HCT116 (cell line): Measurements from ENCODE around the gene MOV10. TPM values are rescaled to one million over a fixed set of nuclear protein-coding genes. Genes with fewer than 3 reads are reported as not detected.

Experiments used
- ATAC-seq: fragments of 200-7000 bp; cut with Tn5 transposase; 2 replicates; pipeline ENCODE4 v1.9.1; 2020; ENCODE audit warnings: mild to moderate bottlenecking, moderate library complexity
- BruUV-seq: library from RNA; stranded (reverse); fragments of 400-500 nt; replicated peaks from 2 replicates; lab custom pipeline; 2021; lab: Mats Ljungman, UMichigan
- CTCF ChIA-PET: fragments of 300-600 bp; sonication (Branson Sonifier 250); formaldehyde crosslinking; loops from one replicate; lab custom pipeline; 2021; ENCODE audit warnings: antibody characterized with exemption; lab: Charles Lee
- POLR2A ChIA-PET: fragments of 300-600, 350-600 bp; sonication (Branson Sonifier 250); formaldehyde crosslinking; loops from one replicate; lab custom pipeline; 2021; ENCODE audit warnings: antibody characterized with exemption; lab: Charles Lee
- RAD21 ChIA-PET, 2 experiments: fragments of 300-600 bp; sonication (Branson Sonifier 250); formaldehyde crosslinking; loops; one replicate each; lab custom pipeline; 2023; ENCODE audit warnings: low total read pairs in 2 of 2; ENCODE audit not compliant: uncharacterized antibody in 2 of 2, unreplicated experiment in 2 of 2, low non-redundant PET in 1 of 2; lab: Charles Lee
- DNase-seq: peaks from one replicate; pipeline ENCODE4 v3.0.0-alpha.2; 2010; ENCODE audit warnings: low read depth, low spot score
- H2AFZ ChIP-seq: fragments of 200-600 bp; shearing (Covaris generic), sonication (generic); 2 replicates; pipeline ENCODE4 v1.6.1; 2017; ENCODE audit warnings: low read depth, mixed run types, mixed read lengths, antibody characterized with exemption, low read length; ENCODE audit not compliant: poor library complexity, severe bottlenecking
- H3K27ac ChIP-seq: 2 replicates; pipeline ENCODE4 v1.5.1; 2012; ENCODE audit warnings: low read depth, low read length
- H3K27me3 ChIP-seq: fragments of 200-600 bp; sonication (generic); 2 replicates; pipeline ENCODE4 v1.6.1; 2016; ENCODE audit warnings: mixed run types, low read length, mixed read lengths; ENCODE audit not compliant: insufficient read depth
- H3K36me3 ChIP-seq, 2 experiments: fragments of 200-500 bp in 1 of 2; fragments of 200-600 bp in 1 of 2; sonication (Bioruptor generic) in 1 of 2; sonication (generic) in 1 of 2; 2 replicates each; pipeline versions ENCODE4 v1.5.1 to v1.6.1; 2014 to 2016; ENCODE audit warnings: low read length in 2 of 2, inconsistent platforms in 1 of 2, mixed read lengths in 1 of 2, mixed run types in 1 of 2; ENCODE audit not compliant: insufficient read depth in 2 of 2, control insufficient read depth in 1 of 2
- H3K4me1 ChIP-seq, 2 experiments: fragments of 200-600 bp in 1 of 2; sonication (generic) in 1 of 2; 2 replicates each; pipeline versions ENCODE4 v1.5.1 to v1.6.1; 2012 to 2017; ENCODE audit warnings: low read length in 2 of 2, inconsistent platforms in 1 of 2, mild to moderate bottlenecking in 1 of 2, mixed read lengths in 1 of 2, mixed run types in 1 of 2, moderate library complexity in 1 of 2; ENCODE audit not compliant: insufficient read depth in 2 of 2, control insufficient read depth in 1 of 2
- H3K4me2 ChIP-seq: fragments of 200-600 bp; sonication (generic); 2 replicates; pipeline ENCODE4 v1.6.1; 2017; ENCODE audit warnings: mixed run types, low read length, mixed read lengths
- H3K4me3 ChIP-seq, 2 experiments: fragments of 200-600 bp in 1 of 2; sonication (generic) in 1 of 2; replicated peaks in 1 of 2; 2 replicates each; pipeline ENCODE4 v1.5.1; 2011 to 2016; ENCODE audit warnings: low read length in 2 of 2, control low read depth in 1 of 2, low read depth in 1 of 2, mild to moderate bottlenecking in 1 of 2, mixed read lengths in 1 of 2, mixed run types in 1 of 2
- H3K79me2 ChIP-seq: fragments of 200-600 bp; sonication (generic); 2 replicates; pipeline ENCODE4 v1.6.1; 2017; ENCODE audit warnings: mild to moderate bottlenecking, mixed run types, low read length, moderate library complexity, mixed read lengths; ENCODE audit not compliant: insufficient read depth
- H3K9ac ChIP-seq: fragments of 200-600 bp; sonication (generic); 2 replicates; pipeline ENCODE4 v1.6.1; 2016; ENCODE audit warnings: low read length, mixed read lengths
- H3K9me2 ChIP-seq: fragments of 200-600 bp; sonication (generic), shearing (Covaris generic); 2 replicates; pipeline ENCODE4 v1.6.1; 2017; ENCODE audit warnings: mixed run types, mild to moderate bottlenecking, moderate library complexity; ENCODE audit not compliant: insufficient read depth
- H3K9me3 ChIP-seq, 2 experiments: fragments of 200-500 bp in 1 of 2; fragments of 200-600 bp in 1 of 2; sonication (Bioruptor generic) in 1 of 2; sonication (generic) in 1 of 2; 2 replicates each; pipeline ENCODE4 v1.6.1; 2014 to 2017; ENCODE audit warnings: low read length in 2 of 2, mixed read lengths in 2 of 2, inconsistent platforms in 1 of 2, low read depth in 1 of 2, mild to moderate bottlenecking in 1 of 2, mixed run types in 1 of 2, moderate library complexity in 1 of 2; ENCODE audit not compliant: control insufficient read depth in 1 of 2, insufficient read depth in 1 of 2
- H4K20me1 ChIP-seq: fragments of 200-600 bp; sonication (generic), shearing (Covaris generic); 2 replicates; pipeline ENCODE4 v1.6.1; 2017; ENCODE audit warnings: mixed run types, mild to moderate bottlenecking, moderate library complexity; ENCODE audit not compliant: insufficient read depth
- EGR1 ChIP-seq: IDR thresholded peaks from 2 replicates; pipeline ENCODE4 v1.6.1; 2012; ENCODE audit warnings: low read depth
- EZH2 ChIP-seq: fragments of 200-600 bp; sonication (generic); IDR thresholded peaks from 2 replicates; pipeline ENCODE4 v1.6.1; 2017; ENCODE audit warnings: antibody characterized with exemption, mixed run types
- JUND ChIP-seq: IDR thresholded peaks from 2 replicates; pipeline ENCODE4 v1.6.1; 2012
- MAX ChIP-seq: IDR thresholded peaks from 2 replicates; pipeline ENCODE4 v1.6.1; 2012
- POLR2A ChIP-seq: IDR thresholded peaks from 2 replicates; pipeline ENCODE4 v1.7.0; 2011; ENCODE audit warnings: borderline replicate concordance; ENCODE audit not compliant: insufficient read depth, insufficient read length; ENCODE audit errors: extremely low read depth
- POLR2AphosphoS5 ChIP-seq: IDR thresholded peaks from 2 replicates; pipeline ENCODE4 v1.6.1; 2011; ENCODE audit warnings: mild to moderate bottlenecking, low read depth, low read length, moderate library complexity
- SRF ChIP-seq: IDR thresholded peaks from 2 replicates; pipeline ENCODE4 v1.6.1; 2012; ENCODE audit warnings: low read depth
- ZBTB33 ChIP-seq: IDR thresholded peaks from 2 replicates; pipeline ENCODE4 v1.6.1; 2011; ENCODE audit warnings: mild to moderate bottlenecking, low read length, moderate library complexity; ENCODE audit not compliant: insufficient replicate concordance; ENCODE audit errors: extremely low read depth
- intact Hi-C: fragments of 100-400 bp; cut with micrococcal nuclease; formaldehyde crosslinking; loops from 2 replicates; pipeline ENCODE4 v1.10.0; 2022
- total RNA-seq: library from RNA; stranded (reverse); gene quantifications from one replicate; pipeline ENCODE4 v1.2.1, GENCODE V29; 2021; ENCODE audit not compliant: unreplicated experiment
- TF ChIP-seq, protein P1 (sequence below), 3 experiments: fragments of 200-600 bp in 1 of 3; sonication (generic) in 1 of 3; IDR thresholded peaks in 2 of 3; conservative IDR thresholded peaks in 1 of 3; 2 replicates each; pipeline ENCODE4 v1.5.1; 2012 to 2017; ENCODE audit warnings: low read depth in 2 of 3, low read length in 2 of 3, antibody characterized with exemption in 1 of 3, borderline replicate concordance in 1 of 3, control low read depth in 1 of 3, mild to moderate bottlenecking in 1 of 3, mixed read lengths in 1 of 3, mixed run types in 1 of 3, moderate library complexity in 1 of 3; ENCODE audit not compliant: insufficient read depth in 1 of 3

MOV10 gene
- total RNA-seq, 1 experiment from 2014 or later: 109 TPM

- TF ChIP-seq JUND (no peak), MAX (no peak), ZBTB33 (no peak), EZH2 (no peak), POLR2AphosphoS5 (no peak), EGR1 (no peak), POLR2A (no peak), SRF (no peak)
- TF ChIP-seq, protein P1, sequence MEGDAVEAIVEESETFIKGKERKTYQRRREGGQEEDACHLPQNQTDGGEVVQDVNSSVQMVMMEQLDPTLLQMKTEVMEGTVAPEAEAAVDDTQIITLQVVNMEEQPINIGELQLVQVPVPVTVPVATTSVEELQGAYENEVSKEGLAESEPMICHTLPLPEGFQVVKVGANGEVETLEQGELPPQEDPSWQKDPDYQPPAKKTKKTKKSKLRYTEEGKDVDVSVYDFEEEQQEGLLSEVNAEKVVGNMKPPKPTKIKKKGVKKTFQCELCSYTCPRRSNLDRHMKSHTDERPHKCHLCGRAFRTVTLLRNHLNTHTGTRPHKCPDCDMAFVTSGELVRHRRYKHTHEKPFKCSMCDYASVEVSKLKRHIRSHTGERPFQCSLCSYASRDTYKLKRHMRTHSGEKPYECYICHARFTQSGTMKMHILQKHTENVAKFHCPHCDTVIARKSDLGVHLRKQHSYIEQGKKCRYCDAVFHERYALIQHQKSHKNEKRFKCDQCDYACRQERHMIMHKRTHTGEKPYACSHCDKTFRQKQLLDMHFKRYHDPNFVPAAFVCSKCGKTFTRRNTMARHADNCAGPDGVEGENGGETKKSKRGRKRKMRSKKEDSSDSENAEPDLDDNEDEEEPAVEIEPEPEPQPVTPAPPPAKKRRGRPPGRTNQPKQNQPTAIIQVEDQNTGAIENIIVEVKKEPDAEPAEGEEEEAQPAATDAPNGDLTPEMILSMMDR (IDR thresholded peaks at IDR 0.05 in 2 of 3, conservative IDR thresholded peaks at IDR 0.05 in 1 of 3; ENCODE audit: borderline replicate concordance in 1 of 3, insufficient read depth in 1 of 3, low read depth in 2 of 3, low read length in 2 of 3): no peak
- Histone ChIP-seq H3K27me3 (no peaks in the 10 kb centered on the region), H2AFZ (no peak overlapping the region), H3K9me3 (no peaks in the 10 kb centered on the region), H4K20me1 (no peaks in the 10 kb centered on the region), H3K79me2 (no peaks in the 10 kb centered on the region), H3K4me2 (no peak overlapping the region), H3K4me1 (peaks cover 0 to 7% of the 10 kb centered on the region in 2 experiments; a peak in 2 of 4 replicates), H3K9me2 (no peaks in the 10 kb centered on the region), H3K9ac (no peak overlapping the region), H3K4me3 (no peak overlapping the region), H3K36me3 (no peaks in the 10 kb centered on the region), H3K27ac (no peak overlapping the region)
- intact Hi-C loops: no loop called here
- ChIA-PET POLR2A (no interaction called here), CTCF (interaction anchor here (1.4 to 2.6 kb wide), 5 partner anchors 10 to 343 kb away, joined by 3 to 11 read pairs (median 10); partner anchors contain the start of genes LRIG2 and PPM1J), RAD21 (no interaction called here)
- ATAC-seq (no peak), DNase-seq (no peak)
- no TSS peak for BruUV-seq
Measured at GRCh38 chr1:112729909-112730308, 55.5 kb downstream of the MOV10 start.
